ENCODE results near the gene PIK3C2B.

PIK3C2B gene

GRCh38 chr1:204459706-204460105, 34.9 kb downstream of the PIK3C2B start:
- no peak overlapping the region for H2AFZ ChIP-seq (ENCODE audit: low read length)
- H3K9me3 ChIP-seq (ENCODE audit: insufficient read depth, low read depth, low read length), result no peaks in the 10 kb centered on the region
- H3K4me1 ChIP-seq (ENCODE audit: insufficient read depth, low read length, poor library complexity, severe bottlenecking), result peaks cover 58% of the 10 kb centered on the region
- H3K79me2 ChIP-seq (ENCODE audit: insufficient read depth, low read length), result no peaks in the 10 kb centered on the region
- peak overlapping the region; percentile 70 for H3K4me2 ChIP-seq (ENCODE audit: low read depth, low read length, poor library complexity, severe bottlenecking)
- no peaks in the 10 kb centered on the region for H3K27me3 ChIP-seq (ENCODE audit: insufficient read depth, low read length, poor library complexity, severe bottlenecking)
- H3K9ac ChIP-seq (ENCODE audit: low read depth, low read length, poor library complexity, severe bottlenecking), result peak overlapping the region; percentile 69
- peaks cover 41% of the 10 kb centered on the region; the same call in 1 of the 2 replicates for H3K36me3 ChIP-seq (ENCODE audit: insufficient read depth, low read length)
- no peaks in the 10 kb centered on the region for H4K20me1 ChIP-seq (ENCODE audit: insufficient read depth, low read length, poor library complexity, severe bottlenecking)
- H3K9me2 ChIP-seq (replicated peaks; ENCODE audit: low read depth, low read length), result no peaks in the 10 kb centered on the region
- TF ChIP-seq EZH2phosphoT487 (IDR thresholded peaks at IDR 0.05; ENCODE audit: borderline replicate concordance) (no peak), CTCF (conservative IDR thresholded peaks at IDR 0.05; ENCODE audit: low read length) (no peak)
- peaks cover 17% of the 10 kb centered on the region for H3F3A ChIP-seq (ENCODE audit: low read depth)
- peak overlapping the region; percentile 54 for H3K4me3 ChIP-seq (ENCODE audit: low read length, poor library complexity, severe bottlenecking)

- Histone ChIP-seq H3K36me3 (ENCODE audit: insufficient read depth, low read length) (peaks cover 50% of the 10 kb centered on the region; the same call in 1 of the 2 replicates), H3K4me2 (ENCODE audit: low read depth, low read length, poor library complexity, severe bottlenecking) (no peak overlapping the region), H3K27me3 (ENCODE audit: insufficient read depth, low read length, poor library complexity, severe bottlenecking) (no peaks in the 10 kb centered on the region), H3K9me3 (ENCODE audit: insufficient read depth, low read depth, low read length) (no peaks in the 10 kb centered on the region), H3F3A (ENCODE audit: low read depth) (peaks cover 17% of the 10 kb centered on the region), H3K9ac (ENCODE audit: low read depth, low read length, poor library complexity, severe bottlenecking) (no peak overlapping the region), H2AFZ (ENCODE audit: low read length) (no peak overlapping the region), H3K9me2 (replicated peaks; ENCODE audit: low read depth, low read length) (no peaks in the 10 kb centered on the region), H3K4me1 (ENCODE audit: insufficient read depth, low read length, poor library complexity, severe bottlenecking) (peaks cover 37% of the 10 kb centered on the region), H3K4me3 (ENCODE audit: low read length, poor library complexity, severe bottlenecking) (no peak overlapping the region), H4K20me1 (ENCODE audit: insufficient read depth, low read length, poor library complexity, severe bottlenecking) (no peaks in the 10 kb centered on the region), H3K79me2 (ENCODE audit: insufficient read depth, low read length) (no peaks in the 10 kb centered on the region)
- TF ChIP-seq CTCF (conservative IDR thresholded peaks at IDR 0.05; ENCODE audit: low read length) (no peak), EZH2phosphoT487 (IDR thresholded peaks at IDR 0.05; ENCODE audit: borderline replicate concordance) (no peak)
Observed at GRCh38 chr1:204457666-204458065, 36.9 kb downstream of the PIK3C2B start.

- no peak overlapping the region for H2AFZ ChIP-seq (ENCODE audit: low read length)
- H3K9ac ChIP-seq (ENCODE audit: low read depth, low read length, poor library complexity, severe bottlenecking), result no peak overlapping the region
- H3K36me3 ChIP-seq (ENCODE audit: insufficient read depth, low read length), result peaks cover 51% of the 10 kb centered on the region; the same call in 1 of the 2 replicates
Observed at GRCh38 chr1:204456826-204457442, 37.7 kb downstream of the PIK3C2B start.

More at GRCh38 chr1:204456826-204457442, 37.7 kb downstream of the PIK3C2B start:
- TF ChIP-seq CTCF (conservative IDR thresholded peaks at IDR 0.05; ENCODE audit: low read length), result no peak
- no peak for TF ChIP-seq EZH2phosphoT487 (IDR thresholded peaks at IDR 0.05; ENCODE audit: borderline replicate concordance)
- Histone ChIP-seq H3K27me3 (ENCODE audit: insufficient read depth, low read length, poor library complexity, severe bottlenecking) (no peaks in the 10 kb centered on the region), H3F3A (ENCODE audit: low read depth) (peaks cover 11% of the 10 kb centered on the region), H3K9me3 (ENCODE audit: insufficient read depth, low read depth, low read length) (no peaks in the 10 kb centered on the region), H3K4me3 (ENCODE audit: low read length, poor library complexity, severe bottlenecking) (no peak overlapping the region), H4K20me1 (ENCODE audit: insufficient read depth, low read length, poor library complexity, severe bottlenecking) (no peaks in the 10 kb centered on the region), H3K4me1 (ENCODE audit: insufficient read depth, low read length, poor library complexity, severe bottlenecking) (peaks cover 30% of the 10 kb centered on the region), H3K79me2 (ENCODE audit: insufficient read depth, low read length) (no peaks in the 10 kb centered on the region), H3K4me2 (ENCODE audit: low read depth, low read length, poor library complexity, severe bottlenecking) (no peak overlapping the region), H3K9me2 (replicated peaks; ENCODE audit: low read depth, low read length) (no peaks in the 10 kb centered on the region)
